ENCODE data around the gene PITPNM3. TPM values are rescaled to one million over a fixed set of nuclear protein-coding genes. Genes with fewer than 3 reads are reported as not detected.

Gene PITPNM3
- polyA plus RNA-seq, 2 donors = 9.5 to 14.4 TPM

DNA sequence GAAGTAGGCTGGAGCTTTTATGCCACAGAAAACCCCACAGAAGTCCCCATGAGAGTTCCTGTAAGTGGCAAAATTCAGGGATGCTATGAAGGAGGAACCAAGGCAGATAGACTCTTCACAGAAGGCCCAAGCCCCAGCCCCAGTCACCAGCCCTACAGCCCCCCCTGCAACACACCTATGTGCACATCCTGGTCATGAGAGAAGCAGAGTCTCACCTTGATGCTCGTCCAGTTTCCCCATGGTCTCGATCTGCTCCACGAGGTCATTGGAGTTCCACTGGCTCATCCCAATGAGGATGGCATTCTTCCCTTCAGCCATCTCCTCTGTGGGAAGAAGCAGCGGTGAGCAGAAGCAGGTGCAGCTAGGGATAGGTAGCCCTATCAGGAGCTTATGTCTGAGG lies 31.2 kb downstream of the PITPNM3 start:
- peaks cover 0 to 13% of the 10 kb centered on the region in 2 donors for H3K36me3 ChIP-seq (ENCODE audit: control insufficient read depth in 2 of 2, insufficient read depth in 2 of 2, low read length in 1 of 2)
- peaks cover 0 to 2% of the 10 kb centered on the region in 2 donors for H3K4me1 ChIP-seq (ENCODE audit: control insufficient read depth in 2 of 2, insufficient read depth in 2 of 2, low read length in 1 of 2)
- WGBS, 2 donors = 86 to 88% methylated on average over 4 of the region's 4 CpGs
- no peak overlapping the region for H3K27ac ChIP-seq (ENCODE audit: low read depth in 2 of 2, low read length in 1 of 2)
- H3K9me3 ChIP-seq (ENCODE audit: control insufficient read depth in 2 of 2, insufficient read depth in 1 of 2, low read depth in 1 of 2, low read length in 1 of 2) = no peaks in the 10 kb centered on the region
- no peak overlapping the region for H3K4me3 ChIP-seq (ENCODE audit: low read depth in 1 of 2, low read length in 2 of 2)
- no peaks in the 10 kb centered on the region for H3K27me3 ChIP-seq (ENCODE audit: control insufficient read depth in 1 of 2, insufficient read depth in 2 of 2, low read length in 2 of 2)

DNA sequence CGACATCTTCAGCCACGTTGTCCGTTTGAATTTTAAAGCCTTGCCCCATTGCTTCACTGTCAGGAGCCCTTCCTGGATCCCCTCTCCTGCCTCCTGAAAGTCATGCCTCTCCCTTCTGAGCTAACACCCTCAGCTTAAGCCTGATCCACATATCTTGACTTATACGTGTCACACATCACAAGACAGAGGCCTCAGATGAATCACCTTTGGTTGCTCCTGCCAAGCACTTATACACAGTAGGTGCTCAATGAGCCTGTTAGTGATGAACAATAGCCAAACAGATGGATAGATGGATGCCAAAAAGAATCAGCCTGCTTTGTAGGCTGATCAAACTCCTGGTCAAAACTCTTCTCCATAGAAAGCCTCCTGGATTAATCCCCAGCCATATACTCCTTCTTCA lies 31.8 kb downstream of the PITPNM3 start:
- peaks cover 0 to 13% of the 10 kb centered on the region in 2 donors for H3K36me3 ChIP-seq (ENCODE audit: control insufficient read depth in 2 of 2, insufficient read depth in 2 of 2, low read length in 1 of 2)
- no peaks in the 10 kb centered on the region for H3K27me3 ChIP-seq (ENCODE audit: control insufficient read depth in 1 of 2, insufficient read depth in 2 of 2, low read length in 2 of 2)
- 77 to 83% methylated on average over 4 of the region's 4 CpGs for WGBS, 2 donors
- H3K4me3 ChIP-seq (ENCODE audit: low read depth in 1 of 2, low read length in 2 of 2) = no peak overlapping the region
- peaks cover 0 to 2% of the 10 kb centered on the region in 2 donors for H3K4me1 ChIP-seq (ENCODE audit: control insufficient read depth in 2 of 2, insufficient read depth in 2 of 2, low read length in 1 of 2)
- H3K27ac ChIP-seq (ENCODE audit: low read depth in 2 of 2, low read length in 1 of 2) = peak overlapping the region in 1 of 2 donors; percentile 50
- H3K9me3 ChIP-seq (ENCODE audit: control insufficient read depth in 2 of 2, insufficient read depth in 1 of 2, low read depth in 1 of 2, low read length in 1 of 2) = no peaks in the 10 kb centered on the region

- WGBS, 2 donors = 87 to 90% methylated on average over 8 of the region's 8 CpGs
- H3K4me1 ChIP-seq (ENCODE audit: control insufficient read depth in 2 of 2, insufficient read depth in 2 of 2, low read length in 1 of 2) = peaks cover 0 to 2% of the 10 kb centered on the region in 2 donors
- no peak overlapping the region for H3K4me3 ChIP-seq (ENCODE audit: low read depth in 1 of 2, low read length in 2 of 2)
- H3K27me3 ChIP-seq (ENCODE audit: control insufficient read depth in 1 of 2, insufficient read depth in 2 of 2, low read length in 2 of 2) = no peaks in the 10 kb centered on the region
- no peaks in the 10 kb centered on the region for H3K9me3 ChIP-seq (ENCODE audit: control insufficient read depth in 2 of 2, insufficient read depth in 1 of 2, low read depth in 1 of 2, low read length in 1 of 2)
- peak overlapping the region in 1 of 2 donors; percentile 50 for H3K27ac ChIP-seq (ENCODE audit: low read depth in 2 of 2, low read length in 1 of 2)
- H3K36me3 ChIP-seq (ENCODE audit: control insufficient read depth in 2 of 2, insufficient read depth in 2 of 2, low read length in 1 of 2) = peaks cover 0 to 13% of the 10 kb centered on the region in 2 donors
These were observed 32.5 kb downstream of the PITPNM3 start for GRCh38 chr17:6523809-6524355.

DNA sequence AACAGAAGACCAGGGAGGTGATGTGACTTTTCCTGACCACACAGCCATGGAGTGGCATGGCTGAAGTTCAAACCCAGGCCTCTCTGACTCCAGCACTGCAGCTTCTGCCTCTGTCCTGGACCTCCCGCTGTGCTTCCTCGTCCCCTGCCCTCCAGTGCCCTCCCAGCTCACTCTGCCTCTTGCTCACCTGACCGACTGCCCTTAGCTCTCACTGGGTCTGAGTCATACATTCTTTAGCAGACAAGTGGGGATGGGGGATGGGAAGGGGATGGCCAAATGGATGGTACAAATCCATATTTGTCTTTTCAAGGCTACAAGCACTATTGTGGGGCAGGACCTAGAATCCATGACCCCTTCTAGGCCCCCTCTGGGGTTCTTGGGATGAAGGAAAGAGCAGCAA lies 33.0 kb downstream of the PITPNM3 start:
- peaks cover 0 to 2% of the 10 kb centered on the region in 2 donors for H3K4me1 ChIP-seq (ENCODE audit: control insufficient read depth in 2 of 2, insufficient read depth in 2 of 2, low read length in 1 of 2)
- no peaks in the 10 kb centered on the region for H3K9me3 ChIP-seq (ENCODE audit: control insufficient read depth in 2 of 2, insufficient read depth in 1 of 2, low read depth in 1 of 2, low read length in 1 of 2)
- peaks cover 0 to 9% of the 10 kb centered on the region in 2 donors for H3K36me3 ChIP-seq (ENCODE audit: control insufficient read depth in 2 of 2, insufficient read depth in 2 of 2, low read length in 1 of 2)
- peak overlapping the region in 1 of 2 donors; percentile 16 for H3K27ac ChIP-seq (ENCODE audit: low read depth in 2 of 2, low read length in 1 of 2)
- H3K4me3 ChIP-seq (ENCODE audit: low read depth in 1 of 2, low read length in 2 of 2) = no peak overlapping the region
- WGBS, 2 donors = 74 to 87% methylated on average over 3 of the region's 3 CpGs
- no peaks in the 10 kb centered on the region for H3K27me3 ChIP-seq (ENCODE audit: control insufficient read depth in 1 of 2, insufficient read depth in 2 of 2, low read length in 2 of 2)

DNA sequence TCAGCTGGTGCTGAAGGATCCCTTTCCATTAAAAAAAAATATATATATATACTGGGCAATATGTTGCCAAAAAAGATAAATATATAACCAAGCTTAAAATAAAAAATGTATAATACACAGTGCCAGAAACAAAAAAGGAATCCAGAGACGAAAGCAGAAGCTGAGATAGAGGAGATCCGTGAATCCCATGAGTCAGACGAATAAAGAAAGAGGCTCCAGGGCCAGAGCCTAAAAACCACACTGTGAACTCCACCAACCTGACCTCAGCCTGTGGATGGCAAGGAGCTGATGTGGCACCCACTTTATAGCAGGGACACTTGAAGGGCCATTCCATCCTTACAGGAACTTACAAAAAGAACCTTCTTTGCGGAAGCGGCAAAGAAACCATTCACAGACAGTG lies 34.8 kb downstream of the PITPNM3 start:
- Histone ChIP-seq H3K4me1 (ENCODE audit: control insufficient read depth in 2 of 2, insufficient read depth in 2 of 2, low read length in 1 of 2) (peaks cover 0 to 2% of the 10 kb centered on the region in 2 donors), H3K4me3 (ENCODE audit: low read depth in 1 of 2, low read length in 2 of 2) (no peak overlapping the region), H3K27ac (ENCODE audit: low read depth in 2 of 2, low read length in 1 of 2) (no peak overlapping the region), H3K36me3 (ENCODE audit: control insufficient read depth in 2 of 2, insufficient read depth in 2 of 2, low read length in 1 of 2) (peaks cover 0 to 5% of the 10 kb centered on the region in 2 donors), H3K27me3 (ENCODE audit: control insufficient read depth in 1 of 2, insufficient read depth in 2 of 2, low read length in 2 of 2) (no peaks in the 10 kb centered on the region), H3K9me3 (ENCODE audit: control insufficient read depth in 2 of 2, insufficient read depth in 1 of 2, low read depth in 1 of 2, low read length in 1 of 2) (no peaks in the 10 kb centered on the region)
- 85 to 90% methylated on average over 5 of the region's 5 CpGs for WGBS, 2 donors

DNA sequence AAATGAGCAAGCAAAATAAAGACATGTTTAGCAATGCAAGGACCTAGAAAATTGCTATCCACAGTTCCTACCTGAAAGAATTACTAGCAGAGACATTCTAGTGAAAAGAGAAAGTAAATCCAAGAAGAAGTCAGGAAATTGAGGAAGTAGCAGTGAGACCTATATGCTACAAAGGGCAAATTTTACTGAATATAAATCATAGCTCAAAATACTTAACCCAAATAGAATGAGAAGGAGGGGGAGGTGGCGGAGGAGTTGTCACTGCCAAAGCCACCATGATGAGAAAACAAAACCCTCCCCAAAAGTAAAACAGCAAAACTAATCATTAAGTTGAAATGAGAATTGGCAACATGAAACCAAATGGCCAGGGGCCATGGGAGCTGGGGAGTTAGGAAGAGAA lies 39.3 kb downstream of the PITPNM3 start:
- Histone ChIP-seq H3K36me3 (ENCODE audit: control insufficient read depth in 2 of 2, insufficient read depth in 2 of 2, low read length in 1 of 2) (peaks cover 0 to 2% of the 10 kb centered on the region in 2 donors), H3K27me3 (ENCODE audit: control insufficient read depth in 1 of 2, insufficient read depth in 2 of 2, low read length in 2 of 2) (no peaks in the 10 kb centered on the region), H3K9me3 (ENCODE audit: control insufficient read depth in 2 of 2, insufficient read depth in 1 of 2, low read depth in 1 of 2, low read length in 1 of 2) (no peaks in the 10 kb centered on the region), H3K4me1 (ENCODE audit: control insufficient read depth in 2 of 2, insufficient read depth in 2 of 2, low read length in 1 of 2) (no peaks in the 10 kb centered on the region), H3K27ac (ENCODE audit: low read depth in 2 of 2, low read length in 1 of 2) (no peak overlapping the region), H3K4me3 (ENCODE audit: low read depth in 1 of 2, low read length in 2 of 2) (no peak overlapping the region)
- WGBS, 2 donors = 78 to 87% methylated on average over 1 of the region's 1 CpG

GRCh38 chr17:6514371-6514770 lies 42.0 kb downstream of the PITPNM3 start:
- 81% methylated on average over 3 of the region's 3 CpGs for WGBS, 2 donors
- H3K4me1 ChIP-seq (ENCODE audit: control insufficient read depth in 2 of 2, insufficient read depth in 2 of 2, low read length in 1 of 2) = no peaks in the 10 kb centered on the region
- no peaks in the 10 kb centered on the region for H3K9me3 ChIP-seq (ENCODE audit: control insufficient read depth in 2 of 2, insufficient read depth in 1 of 2, low read depth in 1 of 2, low read length in 1 of 2)
- no peak overlapping the region for H3K4me3 ChIP-seq (ENCODE audit: low read depth in 1 of 2, low read length in 2 of 2)
- peaks cover 0 to 2% of the 10 kb centered on the region in 2 donors for H3K36me3 ChIP-seq (ENCODE audit: control insufficient read depth in 2 of 2, insufficient read depth in 2 of 2, low read length in 1 of 2)
- no peaks in the 10 kb centered on the region for H3K27me3 ChIP-seq (ENCODE audit: control insufficient read depth in 1 of 2, insufficient read depth in 2 of 2, low read length in 2 of 2)
- H3K27ac ChIP-seq (ENCODE audit: low read depth in 2 of 2, low read length in 1 of 2) = no peak overlapping the region

DNA sequence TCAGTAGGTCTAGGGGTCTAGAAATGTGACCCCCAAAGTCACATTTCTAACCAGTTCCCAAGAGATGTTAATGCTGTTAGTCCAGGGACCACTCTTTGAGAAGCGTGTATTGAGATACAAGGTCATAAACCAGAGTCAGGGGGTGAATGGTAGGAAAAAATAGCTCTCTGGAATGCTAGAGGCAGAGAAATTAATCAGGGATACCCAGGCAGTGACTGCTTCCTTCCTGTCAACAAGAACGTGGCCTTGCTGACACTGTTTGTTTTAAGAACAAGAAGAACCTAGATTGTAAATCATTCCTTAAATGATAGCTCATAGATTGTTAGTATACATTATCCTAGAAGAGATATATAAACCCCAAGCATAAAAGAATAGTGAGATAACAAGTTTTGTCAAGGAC lies 43.8 kb downstream of the PITPNM3 start:
- H3K27ac ChIP-seq (ENCODE audit: low read depth in 2 of 2, low read length in 1 of 2) = no peak overlapping the region
- no peaks in the 10 kb centered on the region for H3K27me3 ChIP-seq (ENCODE audit: control insufficient read depth in 1 of 2, insufficient read depth in 2 of 2, low read length in 2 of 2)
- H3K9me3 ChIP-seq (ENCODE audit: control insufficient read depth in 2 of 2, insufficient read depth in 1 of 2, low read depth in 1 of 2, low read length in 1 of 2) = peaks cover 0 to 3% of the 10 kb centered on the region in 2 donors
- peaks cover 6 to 14% of the 10 kb centered on the region in 2 donors for H3K4me1 ChIP-seq (ENCODE audit: control insufficient read depth in 2 of 2, insufficient read depth in 2 of 2, low read length in 1 of 2)
- WGBS, 2 donors = 52% methylated on average over 2 of the region's 2 CpGs
- H3K4me3 ChIP-seq (ENCODE audit: low read depth in 1 of 2, low read length in 2 of 2) = no peak overlapping the region
- peaks cover 0 to 2% of the 10 kb centered on the region in 2 donors for H3K36me3 ChIP-seq (ENCODE audit: control insufficient read depth in 2 of 2, insufficient read depth in 2 of 2, low read length in 1 of 2)

DNA sequence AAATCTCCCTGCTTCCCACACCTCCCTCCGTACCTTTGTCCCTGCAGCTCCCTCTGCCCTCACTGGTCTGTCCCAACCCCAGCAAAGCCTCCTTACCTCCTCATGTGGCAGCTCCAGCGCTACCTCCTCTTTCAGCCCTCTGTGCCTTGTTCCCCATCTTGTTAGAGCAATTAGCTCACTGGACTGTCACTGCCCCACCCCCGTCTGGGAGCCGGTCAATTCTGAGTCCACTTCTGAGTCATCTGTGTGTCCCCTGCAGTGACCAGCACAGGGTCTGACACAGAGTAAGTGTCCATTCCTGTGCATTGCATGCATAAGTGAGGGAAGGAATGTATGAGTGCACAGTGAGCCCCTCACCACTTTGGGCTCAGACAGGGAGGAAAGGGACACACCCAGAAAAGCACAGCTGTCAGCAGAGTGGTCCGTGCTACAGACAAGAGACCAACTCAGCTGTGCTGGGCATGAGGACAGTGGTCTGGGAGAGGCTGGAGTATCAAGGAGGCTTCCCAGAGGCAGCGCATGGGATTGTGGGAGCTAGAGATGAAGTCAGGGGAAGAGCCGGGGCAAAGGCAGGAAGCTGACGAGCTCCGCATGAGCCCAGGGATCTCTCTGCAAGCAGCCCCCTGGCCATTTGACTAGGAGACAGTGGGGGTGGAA lies 45.9 kb downstream of the PITPNM3 start:
- Histone ChIP-seq H3K36me3 (ENCODE audit: control insufficient read depth in 2 of 2, insufficient read depth in 2 of 2, low read length in 1 of 2) (peaks cover 0 to 2% of the 10 kb centered on the region in 2 donors), H3K4me1 (ENCODE audit: control insufficient read depth in 2 of 2, insufficient read depth in 2 of 2, low read length in 1 of 2) (peaks cover 10 to 14% of the 10 kb centered on the region in 2 donors), H3K4me3 (ENCODE audit: low read depth in 1 of 2, low read length in 2 of 2) (no peak overlapping the region), H3K27me3 (ENCODE audit: control insufficient read depth in 1 of 2, insufficient read depth in 2 of 2, low read length in 2 of 2) (no peaks in the 10 kb centered on the region), H3K9me3 (ENCODE audit: control insufficient read depth in 2 of 2, insufficient read depth in 1 of 2, low read depth in 1 of 2, low read length in 1 of 2) (peaks cover 0 to 3% of the 10 kb centered on the region in 2 donors), H3K27ac (ENCODE audit: low read depth in 2 of 2, low read length in 1 of 2) (no peak overlapping the region)
- WGBS, 2 donors = 85 to 88% methylated on average over 9 of the region's 9 CpGs

DNA sequence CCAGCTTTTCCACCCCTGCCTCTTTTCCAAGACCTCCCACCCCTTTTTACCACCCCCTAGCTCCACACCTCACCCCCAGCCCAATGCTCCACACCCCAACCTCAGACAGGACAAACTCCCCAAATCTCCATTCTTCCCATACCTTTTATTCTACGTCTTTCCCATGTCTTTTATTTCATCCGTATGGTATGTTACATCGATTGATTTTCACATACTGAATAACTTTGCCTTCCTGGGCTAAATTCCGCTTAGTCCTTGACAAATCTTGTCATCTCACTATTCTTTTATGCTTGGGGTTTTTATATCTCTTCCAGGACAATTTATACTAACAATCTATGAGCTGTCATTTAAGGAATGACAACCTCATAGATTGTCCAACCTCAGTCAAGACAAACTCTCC lies 46.4 kb downstream of the PITPNM3 start:
- WGBS, 2 donors = 87 to 92% methylated on average over 4 of the region's 4 CpGs
- peaks cover 11 to 14% of the 10 kb centered on the region in 2 donors for H3K4me1 ChIP-seq (ENCODE audit: control insufficient read depth in 2 of 2, insufficient read depth in 2 of 2, low read length in 1 of 2)
- peaks cover 0 to 3% of the 10 kb centered on the region in 2 donors for H3K9me3 ChIP-seq (ENCODE audit: control insufficient read depth in 2 of 2, insufficient read depth in 1 of 2, low read depth in 1 of 2, low read length in 1 of 2)
- no peak overlapping the region for H3K4me3 ChIP-seq (ENCODE audit: low read depth in 1 of 2, low read length in 2 of 2)
- no peaks in the 10 kb centered on the region for H3K27me3 ChIP-seq (ENCODE audit: control insufficient read depth in 1 of 2, insufficient read depth in 2 of 2, low read length in 2 of 2)
- H3K36me3 ChIP-seq (ENCODE audit: control insufficient read depth in 2 of 2, insufficient read depth in 2 of 2, low read length in 1 of 2) = peaks cover 0 to 2% of the 10 kb centered on the region in 2 donors
- peak overlapping the region; percentile 11 to 29 for H3K27ac ChIP-seq (ENCODE audit: low read depth in 2 of 2, low read length in 1 of 2)
